Erythroblast (primary cell): Measurements from ENCODE around the gene LMO1.

Experiments
- DNase-seq, 2 experiments: peaks; one replicate each; lab custom pipeline; 2025; lab: John Stamatoyannopoulos, UW
- GATA1 ChIP-seq: IDR thresholded peaks from 2 replicates; pipeline ENCODE4 v1.6.1; 2011; ENCODE audit warnings: low read depth, mild to moderate bottlenecking, control low read depth, low read length, moderate library complexity
- POLR2A ChIP-seq: IDR thresholded peaks from 2 replicates; pipeline ENCODE4 v1.6.1; 2011; ENCODE audit warnings: mild to moderate bottlenecking, low read length

The LMO1 gene

GRCh38 chr11:8283100-8283464, 19.4 kb upstream of the LMO1 start:
- DNase-seq, result no peak
- no peak for TF ChIP-seq POLR2A
- no peak for TF ChIP-seq GATA1

GRCh38 chr11:8282631-8283030, 19.0 kb upstream of the LMO1 start:
- no peak for DNase-seq
- no peak for TF ChIP-seq GATA1
- TF ChIP-seq POLR2A, result no peak

GRCh38 chr11:8281266-8281665, 17.6 kb upstream of the LMO1 start:
- no peak for DNase-seq
- no peak for TF ChIP-seq GATA1
- TF ChIP-seq POLR2A, result no peak

- DNase-seq, result no peak
- TF ChIP-seq POLR2A, result no peak
- no peak for TF ChIP-seq GATA1
These were observed 14.0 kb upstream of the LMO1 start for GRCh38 chr11:8277691-8278090.

- no peak for DNase-seq
- TF ChIP-seq POLR2A (no peak), GATA1 (no peak)
These were observed 12.8 kb upstream of the LMO1 start for GRCh38 chr11:8276528-8276927.

- DNase-seq, result no peak
- TF ChIP-seq GATA1, result no peak
- TF ChIP-seq POLR2A, result no peak
These were observed 9.6 kb upstream of the LMO1 start for GRCh38 chr11:8273287-8273686.

- TF ChIP-seq GATA1 (no peak), POLR2A (no peak)
- DNase-seq, result no peak
These were observed 7.6 kb upstream of the LMO1 start for GRCh38 chr11:8271106-8271886.

GRCh38 chr11:8269636-8270035, 6.0 kb upstream of the LMO1 start:
- no peak for DNase-seq
- TF ChIP-seq POLR2A (no peak), GATA1 (no peak)

GRCh38 chr11:8268530-8269400, 5.1 kb upstream of the LMO1 start:
- DNase-seq, result no peak

GRCh38 chr11:8267831-8268529, 4.3 kb upstream of the LMO1 start:
- DNase-seq, result no peak
- no peak for TF ChIP-seq POLR2A
- no peak for TF ChIP-seq GATA1

More at GRCh38 chr11:8268530-8269400, 5.1 kb upstream of the LMO1 start:
- TF ChIP-seq GATA1 (no peak), POLR2A (no peak)

GRCh38 chr11:8267280-8267679, 3.6 kb upstream of the LMO1 start:
- TF ChIP-seq POLR2A, result no peak
- TF ChIP-seq GATA1, result no peak

GRCh38 chr11:8266246-8267241, 2.9 kb upstream of the LMO1 start:
- TF ChIP-seq GATA1, result no peak
- TF ChIP-seq POLR2A, result no peak
- DNase-seq, result no peak

More at GRCh38 chr11:8267280-8267679, 3.6 kb upstream of the LMO1 start:
- no peak for DNase-seq
